Small intestine (tissue), 7 donors: ENCODE results near the gene SRMS. TPM values are rescaled to one million over a fixed set of nuclear protein-coding genes. Genes with fewer than 3 reads are reported as not detected.

Experiments
- DNase-seq, 2 donors: peaks; one replicate each; pipeline versions ENCODE4 v3.0.0 to v3.0.0-alpha.2; 2013
- FAIRE-seq: peaks from 2 replicates; lab custom pipeline; 2012; peaks lifted over from hg19 to GRCh38; lab: Jason Lieb, UNC
- H3K27ac ChIP-seq, 3 donors: one replicate each; pipeline ENCODE4 v1.5.1; 2013; ENCODE audit warnings: low read length in 2 of 3, mild to moderate bottlenecking in 2 of 3, control low read depth in 1 of 3, inconsistent platforms in 1 of 3, low read depth in 1 of 3, moderate library complexity in 1 of 3
- H3K27me3 ChIP-seq, 3 donors: one replicate each; pipeline ENCODE4 v1.6.1; 2013; ENCODE audit warnings: low read length in 3 of 3, inconsistent platforms in 1 of 3; ENCODE audit not compliant: control insufficient read depth in 3 of 3, insufficient read depth in 3 of 3
- H3K36me3 ChIP-seq, 3 donors: one replicate each; pipeline ENCODE4 v1.6.1; 2013; ENCODE audit warnings: low read length in 3 of 3, inconsistent platforms in 1 of 3, low read depth in 1 of 3, mild to moderate bottlenecking in 1 of 3, moderate library complexity in 1 of 3; ENCODE audit not compliant: control insufficient read depth in 3 of 3, insufficient read depth in 2 of 3
- H3K4me1 ChIP-seq, 3 donors: one replicate each; pipeline ENCODE4 v1.6.1; 2013; ENCODE audit warnings: low read length in 2 of 3, inconsistent platforms in 1 of 3, low read depth in 1 of 3, mild to moderate bottlenecking in 1 of 3, moderate library complexity in 1 of 3; ENCODE audit not compliant: control insufficient read depth in 3 of 3, insufficient read depth in 2 of 3
- H3K4me3 ChIP-seq, 3 donors: one replicate each; pipeline ENCODE4 v1.5.1; 2013; ENCODE audit warnings: low read length in 3 of 3, control low read depth in 1 of 3, inconsistent platforms in 1 of 3, low read depth in 1 of 3, mild to moderate bottlenecking in 1 of 3, moderate library complexity in 1 of 3
- H3K9me3 ChIP-seq, 2 donors: one replicate each; pipeline ENCODE4 v1.6.1; 2013; ENCODE audit warnings: low read depth in 1 of 2, low read length in 1 of 2; ENCODE audit not compliant: control insufficient read depth in 2 of 2, insufficient read depth in 1 of 2
- WGBS, 3 donors: extraction: QIAGEN DNeasy Blood & Tissue Kit; methylation state at CpG; one replicate each; pipeline ENCODE4 v1.1.7; 2013; 5-methylcytosine and 5-hydroxymethylcytosine counted together
- polyA plus RNA-seq, 4 donors: library from polyadenylated mRNA; stranded (reverse) in 3 of 4; unstranded in 1 of 4; fragments of 200-250 nt in 3 of 4; fragments of 120-200 nt in 1 of 4; gene quantifications; one replicate each; pipeline versions ENCODE4 v1.2.1 to v1.2.3, GENCODE V29; 2013
- donor health status: healthy with polysubstance abuse.
- donor health status: control.
- donor health status: control.
- donor health status: Bipolar disorder and iron deficiency.
- donor health status: healthy.

Gene SRMS
- polyA plus RNA-seq, 4 donors, result 0.18 TPM; not detected in 3

- peak overlapping the region in 1 of 3 donors; percentile 69 for H3K27ac ChIP-seq
- 12 to 43% (median 17%) methylated on average over 6 of the region's 6 CpGs for WGBS, 3 donors
- FAIRE-seq (no peak), DNase-seq (peak in 1 of 2 donors; percentile 51)
- H3K36me3 ChIP-seq, result no peaks in the 10 kb centered on the region
- peaks cover 0 to 25% (median 0%) of the 10 kb centered on the region in 3 donors for H3K4me1 ChIP-seq
- H3K4me3 ChIP-seq, result no peak overlapping the region
- H3K9me3 ChIP-seq, result no peaks in the 10 kb centered on the region
- H3K27me3 ChIP-seq, result peaks cover 5 to 44% (median 8%) of the 10 kb centered on the region in 3 donors
Measured at GRCh38 chr20:63545814-63546213, 1.7 kb downstream of the SRMS start.

- FAIRE-seq, result no peak
- WGBS, 3 donors, result 17 to 63% (median 43%) methylated on average over 18 to 19 of the region's 19 CpGs
- Histone ChIP-seq H3K27ac (peak overlapping the region in 2 of 3 donors; percentile 14 to 69), H3K4me3 (no peak overlapping the region), H3K27me3 (peaks cover 5 to 42% (median 8%) of the 10 kb centered on the region in 3 donors), H3K9me3 (no peaks in the 10 kb centered on the region), H3K36me3 (no peaks in the 10 kb centered on the region), H3K4me1 (peaks cover 0 to 25% (median 0%) of the 10 kb centered on the region in 3 donors)
- DNase-seq, result peak; percentile 85 to 87
Measured at GRCh38 chr20:63544958-63545516, 2.5 kb downstream of the SRMS start.

- DNase-seq (peak in 1 of 2 donors; percentile 78), FAIRE-seq (no peak)
- Histone ChIP-seq H3K4me3 (no peak overlapping the region), H3K4me1 (peaks cover 0 to 25% (median 0%) of the 10 kb centered on the region in 3 donors), H3K27me3 (peaks cover 2 to 38% (median 8%) of the 10 kb centered on the region in 3 donors), H3K27ac (no peak overlapping the region), H3K36me3 (no peaks in the 10 kb centered on the region), H3K9me3 (no peaks in the 10 kb centered on the region)
- 25 to 57% (median 32%) methylated on average over 25 to 27 of the region's 27 CpGs for WGBS, 3 donors
Measured at GRCh38 chr20:63544241-63544957, 3.1 kb downstream of the SRMS start.

DNA sequence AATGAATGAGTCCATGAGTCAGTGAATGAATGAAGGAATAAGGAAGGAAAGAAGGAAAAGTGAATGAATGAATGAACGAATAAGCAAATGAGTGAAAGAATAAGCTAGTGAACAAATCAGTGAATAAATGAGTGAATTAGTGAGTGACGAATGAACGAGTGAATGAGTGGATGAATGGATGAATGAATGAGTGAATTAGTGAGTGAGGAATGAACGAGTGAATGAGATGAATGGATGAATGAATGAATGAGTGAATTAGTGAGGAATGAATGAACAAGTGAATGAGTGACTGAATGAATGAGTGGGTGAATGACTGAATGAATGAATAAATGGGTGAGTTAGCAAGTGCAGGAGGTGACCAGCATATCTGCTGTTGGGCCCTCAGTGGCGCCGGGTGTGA, 3.8 kb downstream of the SRMS start:
- Histone ChIP-seq H3K27ac (no peak overlapping the region), H3K36me3 (no peaks in the 10 kb centered on the region), H3K4me3 (no peak overlapping the region), H3K9me3 (no peaks in the 10 kb centered on the region), H3K4me1 (peaks cover 0 to 25% (median 0%) of the 10 kb centered on the region in 3 donors), H3K27me3 (peaks cover 0 to 33% (median 8%) of the 10 kb centered on the region in 3 donors)
- no peak for FAIRE-seq
- DNase-seq, result no peak
- WGBS, 3 donors, result 60 to 84% (median 81%) methylated on average over 6 of the region's 6 CpGs

DNA sequence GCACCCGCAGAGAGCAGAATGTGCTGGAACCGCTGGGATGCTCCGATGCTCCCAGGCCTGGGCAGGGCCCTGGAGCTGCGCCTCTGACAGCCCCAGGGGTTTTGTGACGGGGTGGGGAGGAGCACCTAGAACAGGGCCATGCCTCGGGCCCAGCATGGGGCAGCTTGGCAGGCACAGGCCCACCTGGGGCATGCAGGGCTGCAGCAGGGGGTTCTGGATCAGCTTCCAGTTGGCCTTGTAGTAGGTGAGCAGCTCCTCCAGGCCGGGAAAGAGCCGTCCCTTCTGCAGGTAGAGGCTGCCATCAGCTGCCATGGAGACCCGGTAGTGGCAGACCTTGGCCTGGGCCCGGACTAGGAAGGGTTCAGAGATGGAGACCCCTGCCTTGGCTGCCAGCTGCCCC, 4.4 kb downstream of the SRMS start:
- H3K27me3 ChIP-seq, result peaks cover 0 to 27% (median 8%) of the 10 kb centered on the region in 3 donors
- no peak overlapping the region for H3K27ac ChIP-seq
- no peaks in the 10 kb centered on the region for H3K36me3 ChIP-seq
- 69 to 85% (median 84%) methylated on average over 10 of the region's 10 CpGs for WGBS, 3 donors
- FAIRE-seq, result no peak
- H3K4me1 ChIP-seq, result peaks cover 0 to 25% (median 2%) of the 10 kb centered on the region in 3 donors
- H3K9me3 ChIP-seq, result no peaks in the 10 kb centered on the region
- no peak for DNase-seq
- no peak overlapping the region for H3K4me3 ChIP-seq

- no peak for DNase-seq
- no peaks in the 10 kb centered on the region for H3K36me3 ChIP-seq
- WGBS, 3 donors, result 66 to 79% (median 70%) methylated on average over 10 of the region's 10 CpGs
- H3K9me3 ChIP-seq, result no peaks in the 10 kb centered on the region
- H3K4me3 ChIP-seq, result no peak overlapping the region
- H3K27me3 ChIP-seq, result peaks cover 0 to 24% (median 8%) of the 10 kb centered on the region in 3 donors
- H3K27ac ChIP-seq, result no peak overlapping the region
- no peak for FAIRE-seq
- peaks cover 0 to 26% (median 2%) of the 10 kb centered on the region in 3 donors for H3K4me1 ChIP-seq
Measured at GRCh38 chr20:63542696-63543095, 4.9 kb downstream of the SRMS start.

DNA sequence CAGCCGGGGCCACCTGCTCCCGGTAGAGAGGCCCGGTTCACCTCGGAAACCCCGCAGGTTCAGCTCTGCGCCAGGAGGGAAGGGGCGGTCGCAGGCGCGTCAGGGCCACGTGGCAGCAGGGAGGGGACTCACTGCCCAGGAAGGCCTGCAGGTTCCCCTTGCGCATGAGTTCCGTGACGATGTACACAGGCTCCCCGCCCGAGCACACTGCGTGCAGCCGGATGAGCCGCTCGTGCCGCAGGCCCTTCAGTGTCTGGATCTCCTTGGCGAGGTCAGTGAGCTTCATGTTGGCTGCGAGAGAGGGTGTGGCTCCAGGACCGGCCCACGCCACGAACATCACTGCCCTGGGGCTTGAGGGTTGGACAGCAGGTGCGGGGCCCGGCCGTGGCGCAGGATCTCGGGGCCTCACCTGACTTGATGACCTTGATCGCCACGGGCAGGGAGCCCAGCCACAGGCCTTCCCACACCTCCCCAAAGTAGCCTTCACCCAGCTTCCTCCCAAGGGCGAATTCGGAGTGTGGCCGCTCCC, 5.5 kb downstream of the SRMS start:
- FAIRE-seq, result no peak
- Histone ChIP-seq H3K27me3 (peaks cover 0 to 18% (median 4%) of the 10 kb centered on the region in 3 donors), H3K36me3 (no peaks in the 10 kb centered on the region), H3K27ac (no peak overlapping the region), H3K4me3 (no peak overlapping the region), H3K4me1 (peaks cover 0 to 32% (median 2%) of the 10 kb centered on the region in 3 donors), H3K9me3 (no peaks in the 10 kb centered on the region)
- no peak for DNase-seq
- WGBS, 3 donors, result 53 to 84% (median 55%) methylated on average over 31 to 36 of the region's 36 CpGs

DNA sequence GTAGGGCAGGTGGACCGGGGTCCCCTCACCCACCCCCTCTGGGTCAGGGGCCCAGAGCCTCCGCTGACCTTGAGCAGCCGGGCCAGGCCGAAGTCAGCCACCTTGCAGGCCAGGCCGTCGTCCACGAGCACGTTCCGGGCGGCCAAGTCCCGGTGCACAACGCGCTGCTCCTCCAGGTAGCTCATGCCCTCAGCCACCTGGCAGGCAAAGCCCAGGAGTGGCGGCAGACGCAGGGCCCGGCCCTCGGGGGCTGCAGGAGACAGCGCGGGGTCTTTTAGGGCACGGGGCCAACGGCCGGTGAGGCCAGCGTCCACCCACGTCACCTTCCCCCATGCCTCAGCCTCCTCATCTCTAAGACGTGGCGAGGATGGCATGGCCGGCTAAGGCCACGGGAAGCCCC, 6.2 kb downstream of the SRMS start:
- Histone ChIP-seq H3K9me3 (no peaks in the 10 kb centered on the region), H3K27me3 (peaks cover 0 to 12% (median 2%) of the 10 kb centered on the region in 3 donors), H3K4me3 (no peak overlapping the region), H3K27ac (no peak overlapping the region), H3K4me1 (peaks cover 0 to 33% (median 2%) of the 10 kb centered on the region in 3 donors), H3K36me3 (no peaks in the 10 kb centered on the region)
- no peak for DNase-seq
- 87 to 95% (median 91%) methylated on average over 25 to 28 of the region's 28 CpGs for WGBS, 3 donors
- FAIRE-seq, result no peak
